Fibroblast of villous mesenchyme (primary cell): ENCODE results near the gene NUMA1. TPM values are rescaled to one million over a fixed set of nuclear protein-coding genes. Genes with fewer than 3 reads are reported as not detected.

ENCODE experiments used
- DNase-seq: peaks from one replicate; pipeline ENCODE4 v3.0.0-alpha.2; 2010; ENCODE audit warnings: low read depth
- H3K4me3 ChIP-seq: 2 replicates; pipeline ENCODE4 v1.5.1; 2011; ENCODE audit warnings: low read depth, mild to moderate bottlenecking, low read length
- total RNA-seq: library from RNA; depleted of rRNA; stranded (reverse); fragments of >200 nt; gene quantifications from 2 replicates; pipeline ENCODE4 v1.2.3, GENCODE V29; 2012
- TF ChIP-seq, protein P1 (sequence below): IDR thresholded peaks from 2 replicates; pipeline ENCODE4 v1.5.1; 2012; ENCODE audit warnings: low read depth, mild to moderate bottlenecking, low read length; ENCODE audit not compliant: insufficient read depth

The NUMA1 gene
- total RNA-seq, 1 donor: 169 TPM

DNA sequence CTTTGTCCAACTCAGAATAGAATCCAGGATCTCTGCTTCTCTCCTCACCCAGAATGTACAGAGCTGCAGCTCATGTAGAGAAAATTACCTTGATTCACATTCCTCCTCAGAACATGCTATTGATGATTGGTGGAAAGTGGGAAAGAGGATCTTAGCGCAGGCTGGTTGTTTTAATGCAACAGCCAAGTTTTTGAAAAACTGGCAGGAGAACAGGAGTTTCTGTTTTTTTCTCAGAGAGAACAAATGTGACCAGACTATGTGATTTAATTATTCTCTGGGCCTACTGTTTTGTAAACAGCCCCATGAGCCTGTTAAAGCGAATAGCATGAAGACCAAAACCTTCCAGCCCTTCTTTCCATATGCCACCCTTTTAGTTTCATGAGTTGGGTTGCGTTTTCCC lies 100.7 kb downstream of the NUMA1 start:
- no peak overlapping the region for H3K4me3 ChIP-seq
- TF ChIP-seq, protein P1, sequence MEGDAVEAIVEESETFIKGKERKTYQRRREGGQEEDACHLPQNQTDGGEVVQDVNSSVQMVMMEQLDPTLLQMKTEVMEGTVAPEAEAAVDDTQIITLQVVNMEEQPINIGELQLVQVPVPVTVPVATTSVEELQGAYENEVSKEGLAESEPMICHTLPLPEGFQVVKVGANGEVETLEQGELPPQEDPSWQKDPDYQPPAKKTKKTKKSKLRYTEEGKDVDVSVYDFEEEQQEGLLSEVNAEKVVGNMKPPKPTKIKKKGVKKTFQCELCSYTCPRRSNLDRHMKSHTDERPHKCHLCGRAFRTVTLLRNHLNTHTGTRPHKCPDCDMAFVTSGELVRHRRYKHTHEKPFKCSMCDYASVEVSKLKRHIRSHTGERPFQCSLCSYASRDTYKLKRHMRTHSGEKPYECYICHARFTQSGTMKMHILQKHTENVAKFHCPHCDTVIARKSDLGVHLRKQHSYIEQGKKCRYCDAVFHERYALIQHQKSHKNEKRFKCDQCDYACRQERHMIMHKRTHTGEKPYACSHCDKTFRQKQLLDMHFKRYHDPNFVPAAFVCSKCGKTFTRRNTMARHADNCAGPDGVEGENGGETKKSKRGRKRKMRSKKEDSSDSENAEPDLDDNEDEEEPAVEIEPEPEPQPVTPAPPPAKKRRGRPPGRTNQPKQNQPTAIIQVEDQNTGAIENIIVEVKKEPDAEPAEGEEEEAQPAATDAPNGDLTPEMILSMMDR: no peak
- DNase-seq: no peak

DNA sequence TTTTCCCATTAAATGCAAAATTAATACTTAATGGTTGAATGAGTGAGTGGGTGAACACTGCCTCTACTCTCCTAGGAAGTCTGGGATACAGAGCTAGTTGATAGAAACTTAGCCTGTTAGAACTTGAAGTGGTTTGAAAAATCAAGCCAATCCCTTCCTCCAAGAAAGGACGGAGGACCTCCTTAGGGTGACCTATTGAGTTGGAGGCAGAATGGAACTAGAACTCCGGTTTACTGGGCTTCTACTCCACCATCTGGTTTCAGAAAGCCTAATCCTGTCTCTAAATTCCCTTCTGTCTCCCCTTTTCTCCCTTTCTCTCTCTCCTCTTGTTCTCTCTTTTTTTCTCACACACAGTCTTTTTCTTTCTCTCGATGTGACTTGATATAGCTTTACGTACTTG lies 101.2 kb downstream of the NUMA1 start:
- TF ChIP-seq, protein P1: no peak
- DNase-seq: no peak

DNA sequence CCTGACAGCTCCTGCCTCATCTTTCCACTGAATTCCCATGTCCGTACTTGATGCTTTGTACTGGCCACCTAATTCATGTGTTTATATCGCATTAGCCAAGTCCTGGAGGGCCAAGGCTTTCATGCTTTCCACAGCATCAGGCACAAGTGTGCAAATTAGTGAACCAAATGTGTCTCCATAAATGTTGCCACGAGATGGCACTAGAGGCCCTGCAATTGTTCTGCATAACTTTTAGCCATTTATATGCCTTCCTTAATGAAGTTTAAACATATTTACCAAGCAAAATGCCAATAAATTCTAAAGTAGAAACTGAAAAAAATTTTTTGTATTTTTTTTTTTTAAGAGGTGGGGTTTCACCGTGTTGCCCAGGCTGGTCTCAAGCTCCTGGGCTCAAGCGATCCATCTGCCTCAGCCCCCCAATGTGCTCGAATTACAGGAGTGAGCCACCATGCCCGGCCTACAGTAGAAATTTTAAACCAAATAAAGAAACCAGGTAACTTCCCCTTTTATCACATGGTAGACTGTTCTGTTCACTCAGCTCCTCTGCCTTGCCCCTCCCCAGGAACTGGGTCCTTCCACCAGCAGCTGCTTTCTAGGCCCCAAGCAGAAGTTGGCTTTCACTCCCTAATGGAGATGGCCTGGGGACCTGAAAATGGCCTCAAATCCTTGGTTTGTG lies 102.5 kb downstream of the NUMA1 start:
- peak; percentile 58 for DNase-seq
- no peak overlapping the region for H3K4me3 ChIP-seq
- TF ChIP-seq, protein P1: peak; percentile 75

More for the DNA sequence above, 101.2 kb downstream of the NUMA1 start:
- no peak overlapping the region for H3K4me3 ChIP-seq

DNA sequence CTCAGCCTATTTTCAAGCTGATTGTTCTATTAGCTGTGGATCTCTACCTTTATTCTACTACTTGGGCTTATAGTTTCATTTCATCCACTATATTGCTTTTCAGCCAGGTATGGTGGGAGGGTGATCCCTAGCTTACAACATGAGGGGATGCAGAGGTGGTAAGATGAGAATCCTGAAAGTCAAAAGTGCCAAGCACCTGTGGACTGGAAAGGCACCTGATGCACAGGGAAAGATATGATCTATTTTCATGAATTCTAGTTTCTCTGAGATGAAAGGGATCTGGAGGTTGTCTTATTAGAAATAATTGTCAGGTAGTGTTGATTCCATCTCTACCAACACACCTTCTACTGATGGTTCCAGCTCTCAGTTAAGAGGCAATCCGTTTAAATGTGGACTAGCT lies 103.3 kb downstream of the NUMA1 start:
- no peak overlapping the region for H3K4me3 ChIP-seq
- TF ChIP-seq, protein P1: no peak
- DNase-seq: no peak

- no peak overlapping the region for H3K4me3 ChIP-seq
- TF ChIP-seq, protein P1: no peak
- no peak for DNase-seq
Measured at GRCh38 chr11:71976551-71976950, 103.8 kb downstream of the NUMA1 start.

DNA sequence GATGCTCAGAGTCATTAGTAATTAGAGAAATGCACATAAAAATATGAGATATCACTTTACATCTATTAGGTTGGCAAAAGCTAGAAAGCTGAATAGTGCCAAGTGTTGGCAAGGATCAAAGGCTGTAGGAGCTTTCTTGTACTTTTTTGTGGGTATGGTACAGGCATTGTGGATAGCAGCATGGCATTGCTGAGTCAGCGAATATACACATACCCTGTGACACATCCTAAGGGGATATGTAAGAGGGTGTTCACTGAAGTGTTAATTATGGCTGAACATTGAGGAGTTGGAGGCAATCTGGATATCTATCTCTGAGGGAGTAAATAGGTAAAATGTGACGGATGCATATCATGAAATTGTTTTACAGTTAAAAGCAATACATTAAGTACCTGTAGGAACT lies 108.7 kb downstream of the NUMA1 start:
- no peak overlapping the region for H3K4me3 ChIP-seq
- no peak for DNase-seq
- TF ChIP-seq, protein P1: no peak

- H3K4me3 ChIP-seq: no peak overlapping the region
- TF ChIP-seq, protein P1: no peak
- DNase-seq: no peak
Measured at GRCh38 chr11:71964641-71965040, 115.7 kb downstream of the NUMA1 start.
